Testis (tissue), 3 donors: ENCODE measurements around the gene MYO1H. TPM values are rescaled to one million over a fixed set of nuclear protein-coding genes. Genes with fewer than 3 reads are reported as not detected.

Source experiments
- DNase-seq: peaks from one replicate; pipeline ENCODE4 v3.0.0-alpha.2; 2019
- H3K27ac ChIP-seq, 2 donors: fragments of 200-600 bp; sonication (generic); one replicate each; pipeline ENCODE4 v1.5.1; 2019
- H3K27me3 ChIP-seq: fragments of 200-600 bp; sonication (generic); one replicate; pipeline ENCODE4 v1.5.1; 2019
- H3K36me3 ChIP-seq: fragments of 200-600 bp; sonication (generic); one replicate; pipeline ENCODE4 v1.5.1; 2017; ENCODE audit warnings: low read depth; ENCODE audit errors: missing control alignments
- H3K4me1 ChIP-seq: fragments of 200-600 bp; sonication (generic); one replicate; pipeline ENCODE4 v1.5.1; 2019
- H3K4me3 ChIP-seq, 2 donors: fragments of 200-600 bp; sonication (generic); one replicate each; pipeline ENCODE4 v1.5.1; 2017 to 2019
- H3K9me3 ChIP-seq: fragments of 200-600 bp; sonication (generic); one replicate; pipeline ENCODE4 v1.5.1; 2017
- CTCF ChIP-seq, 3 experiments: fragments of 450-650 bp in 2 of 3; fragments of 200-600 bp in 1 of 3; sonication (generic) in 1 of 3; IDR thresholded peaks; one replicate each; pipeline ENCODE4 v1.5.1; 2016 to 2019; ENCODE audit warnings: antibody characterized with exemption in 3 of 3, mild to moderate bottlenecking in 2 of 3, moderate library complexity in 1 of 3
- POLR2A ChIP-seq: fragments of 450-650 bp; IDR thresholded peaks from one replicate; pipeline ENCODE4 v1.6.1; 2017; ENCODE audit warnings: antibody characterized with exemption, mild to moderate bottlenecking, moderate library complexity
- WGBS, 2 donors: methylation state at CpG; one replicate each; pipeline ENCODE4 v1.1.5; 2018; 5-methylcytosine and 5-hydroxymethylcytosine counted together
- intact Hi-C: fragments of 100-400 bp; cut with DNase I; formaldehyde crosslinking; loops from one replicate; pipeline ENCODE4 v1.15.1; 2023; ENCODE audit warnings: low total_unique reads
- polyA plus RNA-seq: library from polyadenylated mRNA; stranded (reverse); fragments of 350-450 nt; fragmentation: Illumina TruSeq; extraction: RNeasy Lipid Tissue Mini Kit (QIAGEN cat#74804); gene quantifications from one replicate; pipeline ENCODE4 v1.2.3, GENCODE V29; 2014; ENCODE audit warnings: low read depth, low replicate concordance; ENCODE audit not compliant: insufficient read depth
- total RNA-seq, 2 donors: library from RNA; depleted of rRNA; stranded (reverse); fragments of >200 nt; gene quantifications; one replicate each; pipeline ENCODE4 v1.2.3, GENCODE V29; 2016

MYO1H gene
- total and polyA plus RNA-seq, 3 donors from 2014 or later, result 1.7 to 3.7 (median 2.9) TPM

GRCh38 chr12:109477963-109478315 lies 130.2 kb downstream of the MYO1H start:
- 2 to 3% methylated on average over 9 of the region's 9 CpGs for WGBS, 2 donors
- intact Hi-C loops, result no loop called here

GRCh38 chr12:109479761-109480160 lies 132.1 kb downstream of the MYO1H start:
- H3K4me1 ChIP-seq, result peaks cover 14% of the 10 kb centered on the region
- H3K27me3 ChIP-seq, result no peaks in the 10 kb centered on the region
- H3K4me3 ChIP-seq, result no peak overlapping the region
- H3K36me3 ChIP-seq, result no peaks in the 10 kb centered on the region
- WGBS, 2 donors, result 53 to 60% methylated on average over 1 of the region's 1 CpG
- intact Hi-C loops, result no loop called here
- no peak overlapping the region for H3K27ac ChIP-seq
- TF ChIP-seq CTCF (IDR thresholded peaks at IDR 0.05), result no peak
- no peak for DNase-seq
- no peaks in the 10 kb centered on the region for H3K9me3 ChIP-seq

More at GRCh38 chr12:109477963-109478315, 130.2 kb downstream of the MYO1H start:
- Histone ChIP-seq H3K9me3 (no peaks in the 10 kb centered on the region), H3K4me3 (peak overlapping the region; percentile 80 to 98), H3K27me3 (no peaks in the 10 kb centered on the region), H3K4me1 (peaks cover 14% of the 10 kb centered on the region), H3K27ac (peak overlapping the region; percentile 95 to 100), H3K36me3 (no peaks in the 10 kb centered on the region)
- TF ChIP-seq CTCF (IDR thresholded peaks at IDR 0.05) (no peak), POLR2A (no peak)
- DNase-seq, result no peak

GRCh38 chr12:109480356-109480755 lies 132.7 kb downstream of the MYO1H start:
- no peaks in the 10 kb centered on the region for H3K9me3 ChIP-seq
- no peaks in the 10 kb centered on the region for H3K27me3 ChIP-seq
- DNase-seq, result no peak
- H3K36me3 ChIP-seq, result no peaks in the 10 kb centered on the region
- no peak overlapping the region for H3K27ac ChIP-seq
- no peak overlapping the region for H3K4me3 ChIP-seq
- 89 to 96% methylated on average over 4 of the region's 4 CpGs for WGBS, 2 donors
- TF ChIP-seq CTCF (IDR thresholded peaks at IDR 0.05) (no peak), POLR2A (no peak)
- H3K4me1 ChIP-seq, result peaks cover 14% of the 10 kb centered on the region
- intact Hi-C loops, result no loop called here

- Histone ChIP-seq H3K9me3 (no peaks in the 10 kb centered on the region), H3K27ac (no peak overlapping the region), H3K4me3 (no peak overlapping the region), H3K4me1 (peaks cover 7% of the 10 kb centered on the region), H3K36me3 (no peaks in the 10 kb centered on the region), H3K27me3 (no peaks in the 10 kb centered on the region)
- DNase-seq, result no peak
- intact Hi-C loops, result no loop called here
- TF ChIP-seq POLR2A, result no peak
- no peak for TF ChIP-seq CTCF (IDR thresholded peaks at IDR 0.05)
- 89 to 94% methylated on average over 1 of the region's 1 CpG for WGBS, 2 donors
These were observed 134.2 kb downstream of the MYO1H start for GRCh38 chr12:109481863-109482262.

- no peaks in the 10 kb centered on the region for H3K9me3 ChIP-seq
- H3K36me3 ChIP-seq, result no peaks in the 10 kb centered on the region
- H3K27me3 ChIP-seq, result no peaks in the 10 kb centered on the region
- no peak for DNase-seq
- intact Hi-C loops, result no loop called here
- no peak overlapping the region for H3K4me3 ChIP-seq
- H3K27ac ChIP-seq, result no peak overlapping the region
- TF ChIP-seq POLR2A, result no peak
- TF ChIP-seq CTCF (IDR thresholded peaks at IDR 0.05), result no peak
- 90 to 98% methylated on average over 2 of the region's 2 CpGs for WGBS, 2 donors
- H3K4me1 ChIP-seq, result peaks cover 7% of the 10 kb centered on the region
These were observed 134.8 kb downstream of the MYO1H start for GRCh38 chr12:109482491-109482890.
